HFF-Myc (cell line): Measurements from ENCODE around the gene DIABLO.
A peak's percentile ranks its signal among the peaks of the same experiment; 100 is the strongest.

ENCODE experiments used
- DNase-seq: peaks from one replicate; pipeline ENCODE4 v3.0.0-alpha.2; 2011; ENCODE audit warnings: low read depth; ENCODE audit errors: extremely low read depth
- H3K4me3 ChIP-seq: replicated peaks from 2 replicates; pipeline ENCODE4 v1.5.1; 2011; ENCODE audit warnings: low read depth, mild to moderate bottlenecking, control low read depth, low read length
- TF ChIP-seq, protein P1 (sequence below): IDR thresholded peaks from 2 replicates; pipeline ENCODE4 v1.5.1; 2012; ENCODE audit warnings: mild to moderate bottlenecking, low read depth, low read length, control low read depth; ENCODE audit errors: missing control alignments

The DIABLO gene

DNA sequence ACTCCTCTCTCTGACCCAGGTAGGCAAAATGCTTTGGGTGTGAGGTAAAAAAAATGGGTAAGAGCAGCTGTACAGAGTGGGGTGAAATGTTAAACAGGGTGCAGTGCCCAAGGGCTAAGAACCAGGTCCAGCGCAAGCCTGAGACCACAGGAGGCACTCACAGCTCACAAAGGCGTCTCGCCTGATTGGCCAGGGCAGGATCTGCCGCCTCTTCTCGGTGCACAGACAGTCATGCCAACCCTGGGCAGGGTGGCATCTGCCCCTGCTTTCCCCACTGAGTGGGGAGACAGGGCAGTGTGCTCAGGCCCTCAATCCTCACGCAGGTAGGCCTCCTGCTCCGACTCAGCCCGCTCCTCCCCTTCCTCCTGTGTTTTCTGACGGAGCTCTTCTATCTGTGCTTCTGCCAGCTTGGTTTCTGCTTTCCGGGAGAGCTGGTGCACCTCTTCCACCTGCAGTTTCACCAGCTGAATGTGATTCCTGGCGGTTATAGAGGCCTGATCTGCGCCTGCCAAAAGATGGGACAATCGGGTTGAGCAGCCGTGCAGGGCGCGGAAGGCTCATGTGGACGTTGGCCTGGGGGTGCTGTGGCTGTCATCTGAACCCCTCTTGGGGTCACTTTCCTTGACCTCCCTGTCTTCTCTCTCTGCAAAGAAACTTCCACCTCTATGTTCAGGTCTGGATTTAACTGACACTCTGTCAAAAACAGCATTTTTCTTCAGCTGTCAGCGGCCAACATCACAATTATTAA, 17.6 kb downstream of the DIABLO start:
- H3K4me3 ChIP-seq, result no peak overlapping the region
- TF ChIP-seq, protein P1, sequence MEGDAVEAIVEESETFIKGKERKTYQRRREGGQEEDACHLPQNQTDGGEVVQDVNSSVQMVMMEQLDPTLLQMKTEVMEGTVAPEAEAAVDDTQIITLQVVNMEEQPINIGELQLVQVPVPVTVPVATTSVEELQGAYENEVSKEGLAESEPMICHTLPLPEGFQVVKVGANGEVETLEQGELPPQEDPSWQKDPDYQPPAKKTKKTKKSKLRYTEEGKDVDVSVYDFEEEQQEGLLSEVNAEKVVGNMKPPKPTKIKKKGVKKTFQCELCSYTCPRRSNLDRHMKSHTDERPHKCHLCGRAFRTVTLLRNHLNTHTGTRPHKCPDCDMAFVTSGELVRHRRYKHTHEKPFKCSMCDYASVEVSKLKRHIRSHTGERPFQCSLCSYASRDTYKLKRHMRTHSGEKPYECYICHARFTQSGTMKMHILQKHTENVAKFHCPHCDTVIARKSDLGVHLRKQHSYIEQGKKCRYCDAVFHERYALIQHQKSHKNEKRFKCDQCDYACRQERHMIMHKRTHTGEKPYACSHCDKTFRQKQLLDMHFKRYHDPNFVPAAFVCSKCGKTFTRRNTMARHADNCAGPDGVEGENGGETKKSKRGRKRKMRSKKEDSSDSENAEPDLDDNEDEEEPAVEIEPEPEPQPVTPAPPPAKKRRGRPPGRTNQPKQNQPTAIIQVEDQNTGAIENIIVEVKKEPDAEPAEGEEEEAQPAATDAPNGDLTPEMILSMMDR, result no peak
- no peak for DNase-seq

DNA sequence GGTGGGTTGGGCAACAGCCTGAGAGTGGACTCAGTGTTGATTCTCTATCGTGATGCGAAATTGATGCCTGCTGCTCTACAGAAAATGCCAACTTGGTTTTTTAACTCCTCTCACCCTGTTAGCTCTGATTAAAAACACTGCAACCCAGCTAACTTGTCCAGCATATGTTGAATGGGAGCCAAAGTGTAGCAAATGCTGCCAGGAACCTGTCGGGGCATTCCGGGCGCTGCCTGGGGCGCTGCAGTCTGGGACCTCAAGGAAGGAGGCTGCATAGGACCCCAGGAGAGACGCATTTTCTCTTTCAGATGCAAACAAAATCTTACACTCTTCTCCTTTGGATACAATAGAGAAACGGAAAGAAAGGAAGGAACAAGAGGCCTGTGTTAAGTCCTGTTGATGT, 18.5 kb downstream of the DIABLO start:
- TF ChIP-seq, protein P1, result no peak
- no peak overlapping the region for H3K4me3 ChIP-seq
- DNase-seq, result no peak

DNA sequence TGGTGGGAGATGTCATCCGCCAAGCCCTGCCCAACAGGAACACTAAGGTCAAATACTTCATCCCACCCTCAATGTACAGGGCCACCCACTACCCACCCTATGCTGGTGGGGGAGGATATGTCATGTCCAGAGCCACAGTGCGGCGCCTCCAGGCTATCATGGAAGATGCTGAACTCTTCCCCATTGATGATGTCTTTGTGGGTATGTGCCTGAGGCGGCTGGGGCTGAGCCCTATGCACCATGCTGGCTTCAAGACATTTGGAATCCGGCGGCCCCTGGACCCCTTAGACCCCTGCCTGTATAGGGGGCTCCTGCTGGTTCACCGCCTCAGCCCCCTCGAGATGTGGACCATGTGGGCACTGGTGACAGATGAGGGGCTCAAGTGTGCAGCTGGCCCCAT, 18.9 kb downstream of the DIABLO start:
- TF ChIP-seq, protein P1, result no peak
- no peak overlapping the region for H3K4me3 ChIP-seq
- no peak for DNase-seq

DNA sequence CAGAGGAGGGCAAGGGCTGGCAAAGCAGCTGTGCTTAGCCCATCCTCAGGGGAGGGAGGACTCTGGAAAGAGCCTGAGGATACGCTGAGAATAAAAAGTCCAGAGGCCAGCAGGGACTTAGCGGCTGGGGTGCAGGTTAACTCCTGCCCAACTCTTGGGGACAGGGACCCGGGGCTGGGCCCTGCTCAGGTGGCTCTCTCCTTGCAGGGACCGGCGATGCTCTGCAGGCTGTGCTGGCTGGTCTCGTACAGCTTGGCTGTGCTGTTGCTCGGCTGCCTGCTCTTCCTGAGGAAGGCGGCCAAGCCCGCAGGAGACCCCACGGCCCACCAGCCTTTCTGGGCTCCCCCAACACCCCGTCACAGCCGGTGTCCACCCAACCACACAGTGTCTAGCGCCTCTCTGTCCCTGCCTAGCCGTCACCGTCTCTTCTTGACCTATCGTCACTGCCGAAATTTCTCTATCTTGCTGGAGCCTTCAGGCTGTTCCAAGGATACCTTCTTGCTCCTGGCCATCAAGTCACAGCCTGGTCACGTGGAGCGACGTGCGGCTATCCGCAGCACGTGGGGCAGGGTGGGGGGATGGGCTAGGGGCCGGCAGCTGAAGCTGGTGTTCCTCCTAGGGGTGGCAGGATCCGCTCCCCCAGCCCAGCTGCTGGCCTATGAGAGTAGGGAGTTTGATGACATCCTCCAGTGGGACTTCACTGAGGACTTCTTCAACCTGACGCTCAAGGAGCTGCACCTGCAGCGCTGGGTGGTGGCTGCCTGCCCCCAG, 19.6 kb downstream of the DIABLO start:
- no peak overlapping the region for H3K4me3 ChIP-seq
- TF ChIP-seq, protein P1, result no peak
- no peak for DNase-seq

DNA sequence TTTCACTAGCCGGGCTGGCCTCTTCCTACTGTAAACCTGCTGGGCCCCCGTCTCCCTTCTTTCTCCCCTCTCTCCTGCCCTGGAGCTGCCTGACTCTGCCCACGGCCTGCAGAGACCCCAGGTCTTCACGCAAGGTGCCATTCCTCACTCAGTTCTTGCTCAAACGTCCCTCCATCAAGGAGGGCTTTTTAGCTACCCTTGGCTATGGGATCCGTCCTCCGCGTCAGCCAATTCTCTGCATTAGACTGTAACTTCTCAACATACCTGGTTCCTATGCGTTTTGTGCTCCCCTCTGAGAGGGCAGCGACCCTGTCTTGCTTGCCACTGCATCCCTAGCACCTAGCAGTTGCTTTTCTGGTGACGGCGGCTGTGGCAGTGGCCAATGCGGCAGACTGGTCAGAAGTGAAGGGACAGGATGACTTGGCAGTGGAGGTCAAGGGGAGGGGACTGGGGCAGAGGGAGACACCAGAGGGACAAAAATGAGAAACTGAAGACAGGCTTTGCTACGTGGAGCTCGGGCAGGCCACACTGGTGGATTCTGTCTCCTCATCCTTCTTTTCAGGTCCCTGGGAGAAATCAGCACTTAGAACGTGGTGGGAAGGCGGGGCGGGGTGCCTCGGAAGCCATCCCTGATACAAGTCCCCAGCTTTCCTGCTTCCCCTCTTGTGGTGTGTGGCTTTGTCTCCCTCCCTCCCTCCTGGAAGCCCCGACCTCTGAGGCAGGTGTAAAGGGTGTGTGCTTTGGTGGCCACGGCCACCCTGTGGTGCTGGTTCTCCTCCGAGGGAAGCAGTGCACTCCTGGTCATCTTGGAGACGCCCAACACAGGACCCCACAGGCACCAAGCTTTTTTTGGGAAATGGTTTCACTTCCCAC, 20.6 kb downstream of the DIABLO start:
- no peak for DNase-seq
- H3K4me3 ChIP-seq, result no peak overlapping the region
- TF ChIP-seq, protein P1, result no peak

DNA sequence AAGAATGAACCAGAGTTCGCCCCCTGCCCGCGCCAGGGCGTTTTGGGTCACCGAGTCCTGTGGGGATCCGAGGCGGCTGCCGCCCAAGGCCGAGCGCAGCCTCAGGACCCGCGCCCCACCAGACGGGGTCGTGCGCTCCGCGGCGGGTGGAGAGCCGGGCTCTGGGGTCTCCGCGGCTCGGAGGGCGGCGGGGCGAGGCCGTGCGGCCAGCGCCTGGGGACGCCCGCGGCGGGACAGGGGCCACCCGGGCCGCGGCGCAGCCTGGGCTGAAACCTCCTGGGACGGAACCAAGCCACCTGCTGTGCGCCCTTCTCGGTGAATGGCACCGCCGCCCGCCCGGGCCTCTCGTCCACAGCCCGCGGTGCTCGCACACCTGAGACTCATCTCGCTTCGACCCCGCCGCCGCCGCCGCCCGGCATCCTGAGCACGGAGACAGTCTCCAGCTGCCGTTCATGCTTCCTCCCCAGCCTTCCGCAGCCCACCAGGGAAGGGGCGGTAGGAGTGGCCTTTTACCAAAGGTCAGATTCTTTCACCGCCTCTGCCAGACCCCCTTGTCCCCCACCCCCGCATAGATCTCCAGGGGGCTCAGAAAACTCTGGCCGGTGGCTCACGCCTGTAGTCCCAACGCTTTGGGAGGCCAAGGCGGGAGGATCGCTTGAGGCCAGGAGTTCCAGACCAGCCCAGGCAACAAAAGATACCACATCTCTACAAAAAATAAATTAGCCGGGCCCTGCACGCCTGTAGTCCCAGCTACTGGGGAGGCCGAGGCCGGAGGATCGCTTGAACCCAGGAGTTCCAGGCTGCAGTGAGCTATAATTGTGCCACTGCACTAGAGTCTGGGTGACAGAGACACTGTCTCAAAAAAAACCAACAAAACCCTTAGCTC, 21.4 kb downstream of the DIABLO start:
- no peak for DNase-seq
- H3K4me3 ChIP-seq, result peak overlapping the region; percentile 45
- TF ChIP-seq, protein P1, result no peak
